GM12872 (cell line): ENCODE data around the gene EFCAB5.

Source experiments
- TF ChIP-seq, protein P1 (sequence below): IDR thresholded peaks from 3 replicates; pipeline ENCODE4 v1.5.1; 2011; ENCODE audit warnings: low read depth, mild to moderate bottlenecking, low read length, moderate library complexity; ENCODE audit not compliant: insufficient read depth

The EFCAB5 gene

DNA sequence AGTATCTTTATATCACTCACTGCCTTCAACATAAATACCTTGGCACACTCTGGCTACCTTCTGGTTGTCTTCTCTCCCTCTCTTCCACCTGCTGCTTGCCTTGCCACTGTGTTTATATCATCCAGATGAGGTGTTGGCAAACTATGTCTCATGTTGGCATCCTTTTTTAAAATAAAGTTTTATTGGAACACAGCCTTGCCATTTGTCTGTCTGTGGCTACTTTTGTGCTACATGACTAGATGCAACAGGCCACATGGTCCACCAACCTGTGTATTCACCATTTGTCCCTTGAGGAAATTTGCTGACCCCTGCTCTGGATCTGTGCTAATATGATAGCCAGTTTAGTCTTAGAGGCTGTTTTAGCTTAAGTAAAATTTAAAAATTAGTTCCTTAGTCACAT is 212.0 kb downstream of the EFCAB5 start:
- TF ChIP-seq, protein P1, sequence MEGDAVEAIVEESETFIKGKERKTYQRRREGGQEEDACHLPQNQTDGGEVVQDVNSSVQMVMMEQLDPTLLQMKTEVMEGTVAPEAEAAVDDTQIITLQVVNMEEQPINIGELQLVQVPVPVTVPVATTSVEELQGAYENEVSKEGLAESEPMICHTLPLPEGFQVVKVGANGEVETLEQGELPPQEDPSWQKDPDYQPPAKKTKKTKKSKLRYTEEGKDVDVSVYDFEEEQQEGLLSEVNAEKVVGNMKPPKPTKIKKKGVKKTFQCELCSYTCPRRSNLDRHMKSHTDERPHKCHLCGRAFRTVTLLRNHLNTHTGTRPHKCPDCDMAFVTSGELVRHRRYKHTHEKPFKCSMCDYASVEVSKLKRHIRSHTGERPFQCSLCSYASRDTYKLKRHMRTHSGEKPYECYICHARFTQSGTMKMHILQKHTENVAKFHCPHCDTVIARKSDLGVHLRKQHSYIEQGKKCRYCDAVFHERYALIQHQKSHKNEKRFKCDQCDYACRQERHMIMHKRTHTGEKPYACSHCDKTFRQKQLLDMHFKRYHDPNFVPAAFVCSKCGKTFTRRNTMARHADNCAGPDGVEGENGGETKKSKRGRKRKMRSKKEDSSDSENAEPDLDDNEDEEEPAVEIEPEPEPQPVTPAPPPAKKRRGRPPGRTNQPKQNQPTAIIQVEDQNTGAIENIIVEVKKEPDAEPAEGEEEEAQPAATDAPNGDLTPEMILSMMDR: no peak

DNA sequence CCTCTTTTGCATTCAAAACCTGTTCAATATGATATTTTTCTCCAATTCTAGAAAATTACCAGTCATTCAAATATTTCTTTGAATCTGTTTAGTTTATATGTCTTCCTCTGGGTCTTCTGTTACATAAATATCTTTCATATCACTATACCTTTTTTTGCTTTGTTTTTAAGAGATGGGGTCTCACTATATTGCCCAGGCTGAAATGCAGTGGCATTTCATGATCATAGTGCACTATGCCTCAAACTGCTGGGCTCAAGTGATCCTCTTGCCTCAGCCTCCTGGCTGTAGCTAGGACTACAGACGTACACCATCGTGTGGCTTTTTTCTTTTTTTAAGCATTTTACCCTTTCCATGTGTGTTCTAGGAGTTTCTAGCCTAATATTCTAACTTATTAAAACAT is 214.0 kb downstream of the EFCAB5 start:
- TF ChIP-seq, protein P1: no peak
